ENCODE data around the gene DCN.

- TF ChIP-seq POLR2AphosphoS5 (IDR thresholded peaks at IDR 0.05) (no peak), CTCF (IDR thresholded peaks at IDR 0.05) (no peak), POLR2A (IDR thresholded peaks at IDR 0.05) (no peak)
These were observed 36.9 kb upstream of the DCN start for GRCh38 chr12:91219511-91219910.
